ENCODE data around the gene PRKD2. TPM values are rescaled to one million over a fixed set of nuclear protein-coding genes. Genes with fewer than 3 reads are reported as not detected.
A peak's percentile ranks its signal among the peaks of the same experiment; 100 is the strongest.
"Not testable (repeated sequence)": the region's sequence is repeated elsewhere in the genome, so short reads cannot be mapped to it uniquely, and the experiment has no call there.

The PRKD2 gene
- total RNA-seq = 28.4 and 36.8 TPM in 2 replicates

- TF ChIP-seq CTCF (conservative IDR thresholded peaks at IDR 0.05; ENCODE audit: low read depth, low read length) = no peak
- H3K4me3 ChIP-seq (ENCODE audit: low read depth, low read length) = peak within 1 kb of the TSS; percentile 87
- no peak for DNase-seq (ENCODE audit: low read depth)
Observed at GRCh38 chr19:46717034-46717715, at the start of gene PRKD2. Gene PRKD2 (minus strand): TSS chr19:46717114. CDS start chr19:46716370, 744 bp downstream.

GRCh38 chr19:46764817-46765291 lies 47.9 kb upstream of the PRKD2 start:
- TF ChIP-seq CTCF (conservative IDR thresholded peaks at IDR 0.05; ENCODE audit: low read depth, low read length) = no peak
- DNase-seq (ENCODE audit: low read depth) = no peak
- no peak overlapping the region for H3K4me3 ChIP-seq (ENCODE audit: low read depth, low read length)

- H3K4me3 ChIP-seq (ENCODE audit: low read depth, low read length) = no peak overlapping the region
- TF ChIP-seq CTCF (conservative IDR thresholded peaks at IDR 0.05; ENCODE audit: low read depth, low read length) = no peak
- no peak for DNase-seq (ENCODE audit: low read depth)
Observed at GRCh38 chr19:46762245-46762890, 45.5 kb upstream of the PRKD2 start.

- DNase-seq (ENCODE audit: low read depth) = no peak
- H3K4me3 ChIP-seq (ENCODE audit: low read depth, low read length) = no peak overlapping the region
- TF ChIP-seq CTCF (conservative IDR thresholded peaks at IDR 0.05; ENCODE audit: low read depth, low read length) = no peak
Observed at GRCh38 chr19:46761418-46761831, 44.5 kb upstream of the PRKD2 start.

- DNase-seq (ENCODE audit: low read depth); H3K4me3 ChIP-seq (ENCODE audit: low read depth, low read length): not testable (repeated sequence)
Observed at GRCh38 chr19:46760897-46761296, 44.0 kb upstream of the PRKD2 start.

GRCh38 chr19:46760363-46760762 lies 43.4 kb upstream of the PRKD2 start:
- H3K4me3 ChIP-seq (ENCODE audit: low read depth, low read length) = no peak overlapping the region
- TF ChIP-seq CTCF (conservative IDR thresholded peaks at IDR 0.05; ENCODE audit: low read depth, low read length) = no peak
- no peak for DNase-seq (ENCODE audit: low read depth)

GRCh38 chr19:46759817-46760333 lies 43.0 kb upstream of the PRKD2 start:
- no peak for TF ChIP-seq CTCF (conservative IDR thresholded peaks at IDR 0.05; ENCODE audit: low read depth, low read length)
- H3K4me3 ChIP-seq (ENCODE audit: low read depth, low read length) = no peak overlapping the region
- no peak for DNase-seq (ENCODE audit: low read depth)
